ENCODE measurements around the gene ZFHX2.

GRCh38 chr14:23572836-23573235 lies 21.3 kb upstream of the ZFHX2 start:
- TF ChIP-seq CTCF (IDR thresholded peaks at IDR 0.05; ENCODE audit: low read depth, low read length) (no peak), EZH2phosphoT487 (IDR thresholded peaks at IDR 0.05; ENCODE audit: low read depth) (no peak)
